ENCODE measurements around the gene MAN1C1. TPM values are rescaled to one million over a fixed set of nuclear protein-coding genes. Genes with fewer than 3 reads are reported as not detected.

The MAN1C1 gene
- total and polyA plus RNA-seq, 8 donors = 2.1 to 9.2 (median 4.0) TPM

DNA sequence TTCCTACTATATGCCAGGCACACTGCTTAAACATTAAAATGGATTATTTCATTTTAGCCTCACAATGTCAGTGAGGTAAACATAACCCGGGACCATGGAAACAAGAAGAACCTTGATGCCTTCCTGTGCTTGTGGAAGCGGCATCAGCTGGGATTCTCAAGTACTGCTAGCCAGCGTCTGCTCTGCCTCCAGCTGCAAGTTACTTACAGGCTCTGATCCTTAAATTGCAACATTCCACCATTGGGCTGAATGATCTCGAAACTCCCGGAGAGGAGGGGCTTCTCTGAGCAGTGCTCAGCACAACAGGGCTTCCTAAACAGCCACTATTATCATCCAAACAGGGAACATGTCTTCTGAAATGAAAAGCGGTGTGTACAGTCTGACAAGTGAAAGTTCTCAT lies 6.7 kb upstream of the MAN1C1 start:
- H3K36me3 ChIP-seq = no peaks in the 10 kb centered on the region
- TF ChIP-seq CTCF (IDR thresholded peaks at IDR 0.05) = no peak
- DNase-seq (no peak), FAIRE-seq (no peak), ATAC-seq (peak in 1 of 4 donors; percentile 39)
- no peaks in the 10 kb centered on the region for H3K4me1 ChIP-seq
- no peak overlapping the region for H3K27ac ChIP-seq
- WGBS, 2 donors = 65 to 68% methylated on average over 6 of the region's 6 CpGs
- no peaks in the 10 kb centered on the region for H3K9me3 ChIP-seq
- H3K27me3 ChIP-seq = no peaks in the 10 kb centered on the region
- no peak overlapping the region for H3K4me3 ChIP-seq
- intact Hi-C loops (cut with DNase I) = loop anchor here in 2 of 3 donors (5.0 kb wide), 1 partner anchor 187 kb away; no protein-coding TSS in a partner anchor

- H3K4me1 ChIP-seq = no peaks in the 10 kb centered on the region
- H3K27ac ChIP-seq = no peak overlapping the region
- DNase-seq (no peak), FAIRE-seq (no peak), ATAC-seq (no peak)
- intact Hi-C loops (cut with DNase I) = loop anchor here in 1 of 3 donors (5.0 kb wide), 1 partner anchor 186 kb away; no protein-coding TSS in a partner anchor
- no peak overlapping the region for H3K4me3 ChIP-seq
- no peak for TF ChIP-seq CTCF (IDR thresholded peaks at IDR 0.05)
- H3K27me3 ChIP-seq = no peaks in the 10 kb centered on the region
- no peaks in the 10 kb centered on the region for H3K9me3 ChIP-seq
- H3K36me3 ChIP-seq = no peaks in the 10 kb centered on the region
- 37 to 38% methylated on average over 8 of the region's 8 CpGs for WGBS, 2 donors
Observed at GRCh38 chr1:25610822-25611630, 5.6 kb upstream of the MAN1C1 start.

- Histone ChIP-seq H3K36me3 (no peaks in the 10 kb centered on the region), H3K27me3 (no peaks in the 10 kb centered on the region), H3K4me3 (no peak overlapping the region), H3K9me3 (no peaks in the 10 kb centered on the region), H3K27ac (no peak overlapping the region), H3K4me1 (no peaks in the 10 kb centered on the region)
- intact Hi-C loops (cut with DNase I) = loop anchor here in 1 of 3 donors (5.0 kb wide), 1 partner anchor 185 kb away; no protein-coding TSS in a partner anchor
- FAIRE-seq = no peak
- 85 to 90% methylated on average over 1 of the region's 1 CpG for WGBS, 2 donors
- no peak for ATAC-seq
- DNase-seq = no peak
- TF ChIP-seq CTCF (IDR thresholded peaks at IDR 0.05) = no peak
Observed at GRCh38 chr1:25611843-25612242, 4.7 kb upstream of the MAN1C1 start.

- H3K9me3 ChIP-seq = no peaks in the 10 kb centered on the region
- 80 to 86% methylated on average over 3 of the region's 3 CpGs for WGBS, 2 donors
- intact Hi-C loops (cut with DNase I) = loop anchor here in 1 of 3 donors (5.0 kb wide), 1 partner anchor 185 kb away; no protein-coding TSS in a partner anchor
- no peaks in the 10 kb centered on the region for H3K27me3 ChIP-seq
- H3K27ac ChIP-seq = no peak overlapping the region
- no peak overlapping the region for H3K4me3 ChIP-seq
- FAIRE-seq (no peak), DNase-seq (no peak), ATAC-seq (no peak)
- no peak for TF ChIP-seq CTCF (IDR thresholded peaks at IDR 0.05)
- H3K36me3 ChIP-seq = no peaks in the 10 kb centered on the region
- no peaks in the 10 kb centered on the region for H3K4me1 ChIP-seq
Observed at GRCh38 chr1:25612421-25612820, 4.2 kb upstream of the MAN1C1 start.

DNA sequence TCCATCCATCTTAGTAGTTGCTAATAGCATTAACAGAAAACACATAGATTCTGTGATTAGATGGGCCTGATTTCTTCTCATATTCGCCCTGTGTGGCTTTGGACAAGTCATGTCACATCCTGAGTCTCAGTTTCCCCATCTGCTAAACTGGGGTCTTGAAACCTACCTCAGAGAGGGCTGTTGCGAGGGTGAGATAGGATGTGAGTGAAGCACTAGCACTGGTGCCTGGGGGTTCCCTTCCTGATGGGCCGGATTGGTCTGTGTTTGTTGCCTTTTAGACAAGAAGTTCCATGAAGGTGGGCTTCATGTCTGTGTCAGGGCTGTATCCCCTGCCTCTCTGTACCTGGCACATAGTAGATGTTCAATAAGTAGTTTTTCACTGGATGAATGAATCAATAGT lies 3.5 kb upstream of the MAN1C1 start:
- H3K36me3 ChIP-seq = no peaks in the 10 kb centered on the region
- TF ChIP-seq CTCF (IDR thresholded peaks at IDR 0.05) = no peak
- ATAC-seq = no peak
- WGBS, 2 donors = 87 to 88% methylated on average over 3 of the region's 3 CpGs
- H3K9me3 ChIP-seq = no peaks in the 10 kb centered on the region
- no peaks in the 10 kb centered on the region for H3K27me3 ChIP-seq
- FAIRE-seq = no peak
- H3K27ac ChIP-seq = no peak overlapping the region
- intact Hi-C loops (cut with DNase I) = loop anchor here in 1 of 3 donors (5.0 kb wide), 1 partner anchor 184 kb away; no protein-coding TSS in a partner anchor
- no peak for DNase-seq
- H3K4me3 ChIP-seq = no peak overlapping the region
- no peaks in the 10 kb centered on the region for H3K4me1 ChIP-seq

All from pancreas (tissue), 10 donors.